Omental fat pad (tissue), 4 donors: ENCODE data around the gene DESI1. TPM values are rescaled to one million over a fixed set of nuclear protein-coding genes. Genes with fewer than 3 reads are reported as not detected.

ENCODE experiments used
- ATAC-seq: fragments of 150-250 bp; one replicate; pipeline ENCODE4 v1.9.1; 2016; ENCODE audit warnings: mild to moderate bottlenecking, moderate library complexity; ENCODE audit not compliant: low FRiP score
- DNase-seq: peaks from one replicate; pipeline ENCODE4 v3.0.0-alpha.2; 2019; ENCODE audit warnings: low spot score
- total RNA-seq, 4 donors: library from RNA; depleted of rRNA; stranded (reverse); fragments of >200 nt; gene quantifications; one replicate each; pipeline ENCODE4 v1.1.0, GENCODE V29; 2016
- TF ChIP-seq, protein P1 (sequence below), 3 donors: fragments of 450-650 bp; IDR thresholded peaks; one replicate each; pipeline ENCODE4 v1.5.1; 2016 to 2017; ENCODE audit warnings: antibody characterized with exemption in 3 of 3, mild to moderate bottlenecking in 3 of 3, moderate library complexity in 2 of 3

DESI1 gene
- total RNA-seq, 4 donors from 2014 or later, result 16.0 to 22.1 (median 19.5) TPM

DNA sequence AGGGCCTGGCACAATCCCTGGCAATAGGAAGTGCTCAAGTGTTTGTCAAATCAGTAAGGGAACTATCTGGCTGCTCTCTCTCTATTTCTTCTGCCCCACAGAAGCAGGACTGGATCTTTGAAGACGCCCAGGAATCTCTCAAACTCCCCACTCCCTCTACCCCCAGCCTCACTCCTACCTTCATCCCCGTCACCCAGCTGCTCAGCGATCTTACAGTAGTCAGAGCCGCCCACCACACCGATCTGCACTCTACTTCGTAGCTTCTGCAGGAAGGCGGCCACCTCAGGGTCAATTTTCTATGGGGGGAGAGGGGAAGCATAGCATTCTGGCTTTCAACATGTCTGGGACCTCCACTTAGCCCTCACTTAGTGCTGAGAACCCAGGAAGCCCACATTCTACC, 34.9 kb downstream of the DESI1 start:
- no peak for ATAC-seq
- no peak for DNase-seq
- TF ChIP-seq, protein P1, sequence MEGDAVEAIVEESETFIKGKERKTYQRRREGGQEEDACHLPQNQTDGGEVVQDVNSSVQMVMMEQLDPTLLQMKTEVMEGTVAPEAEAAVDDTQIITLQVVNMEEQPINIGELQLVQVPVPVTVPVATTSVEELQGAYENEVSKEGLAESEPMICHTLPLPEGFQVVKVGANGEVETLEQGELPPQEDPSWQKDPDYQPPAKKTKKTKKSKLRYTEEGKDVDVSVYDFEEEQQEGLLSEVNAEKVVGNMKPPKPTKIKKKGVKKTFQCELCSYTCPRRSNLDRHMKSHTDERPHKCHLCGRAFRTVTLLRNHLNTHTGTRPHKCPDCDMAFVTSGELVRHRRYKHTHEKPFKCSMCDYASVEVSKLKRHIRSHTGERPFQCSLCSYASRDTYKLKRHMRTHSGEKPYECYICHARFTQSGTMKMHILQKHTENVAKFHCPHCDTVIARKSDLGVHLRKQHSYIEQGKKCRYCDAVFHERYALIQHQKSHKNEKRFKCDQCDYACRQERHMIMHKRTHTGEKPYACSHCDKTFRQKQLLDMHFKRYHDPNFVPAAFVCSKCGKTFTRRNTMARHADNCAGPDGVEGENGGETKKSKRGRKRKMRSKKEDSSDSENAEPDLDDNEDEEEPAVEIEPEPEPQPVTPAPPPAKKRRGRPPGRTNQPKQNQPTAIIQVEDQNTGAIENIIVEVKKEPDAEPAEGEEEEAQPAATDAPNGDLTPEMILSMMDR (IDR thresholded peaks at IDR 0.05), result no peak

DNA sequence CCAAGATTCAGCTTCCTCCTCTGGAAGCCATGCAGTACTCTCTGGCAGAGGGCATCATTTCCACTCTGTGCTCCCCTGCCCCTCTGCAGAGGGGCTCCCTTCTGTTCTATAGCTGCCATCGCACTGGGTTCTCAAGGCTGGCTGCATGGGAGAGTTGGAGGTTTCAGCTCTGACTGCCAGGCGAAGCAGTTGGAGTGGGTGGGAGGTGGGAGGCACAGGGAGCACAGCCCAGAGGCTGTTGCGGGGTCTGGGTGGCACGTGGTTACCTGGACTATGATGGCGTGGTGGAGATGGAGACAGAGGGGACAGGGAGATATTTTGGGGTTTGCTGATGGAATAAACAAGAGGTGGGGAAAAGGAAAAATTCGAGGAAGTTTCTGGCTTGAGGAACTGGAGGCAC, 36.0 kb downstream of the DESI1 start:
- TF ChIP-seq, protein P1 (IDR thresholded peaks at IDR 0.05), result no peak
- DNase-seq (no peak), ATAC-seq (no peak)

DNA sequence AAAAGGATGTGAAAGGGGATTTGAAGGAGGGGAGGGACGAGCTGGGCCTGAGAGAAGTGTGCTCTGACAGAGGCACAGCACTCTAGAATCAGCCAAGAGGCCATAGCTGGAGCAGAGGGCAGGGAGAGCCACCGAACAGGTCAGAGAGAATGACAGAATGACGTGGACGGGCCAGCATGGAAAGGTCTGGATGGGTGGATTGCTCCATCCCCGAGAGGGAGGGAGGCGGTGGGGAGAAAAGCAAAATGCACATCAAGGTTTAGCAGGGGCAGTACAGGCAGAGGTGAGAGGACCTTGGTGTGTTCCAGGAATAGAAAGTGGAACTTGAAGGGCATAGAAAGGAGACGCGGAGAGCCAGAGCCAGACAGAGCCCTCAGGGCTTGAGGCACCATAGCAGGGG, 38.1 kb downstream of the DESI1 start:
- no peak for ATAC-seq
- DNase-seq, result no peak
- TF ChIP-seq, protein P1 (IDR thresholded peaks at IDR 0.05), result no peak

DNA sequence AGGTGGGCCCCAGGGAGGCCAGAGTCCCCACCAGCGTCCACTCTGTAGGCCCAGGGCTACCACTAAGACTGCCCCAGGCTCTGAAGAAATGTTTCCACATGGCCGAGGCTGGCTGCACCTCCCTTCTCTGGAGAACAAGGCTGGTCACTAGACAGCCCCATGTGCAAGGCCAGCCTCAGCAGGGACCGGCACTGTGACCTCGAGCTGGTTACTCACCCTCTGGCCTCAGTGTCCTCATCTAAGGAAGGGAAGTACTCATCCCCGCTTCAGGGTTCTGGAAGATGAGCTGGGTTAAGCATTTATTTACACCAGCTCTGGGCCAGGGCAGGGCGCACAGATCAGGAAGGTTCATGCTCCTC, 40.9 kb downstream of the DESI1 start:
- ATAC-seq (no peak), DNase-seq (no peak)
- TF ChIP-seq, protein P1 (IDR thresholded peaks at IDR 0.05), result no peak

DNA sequence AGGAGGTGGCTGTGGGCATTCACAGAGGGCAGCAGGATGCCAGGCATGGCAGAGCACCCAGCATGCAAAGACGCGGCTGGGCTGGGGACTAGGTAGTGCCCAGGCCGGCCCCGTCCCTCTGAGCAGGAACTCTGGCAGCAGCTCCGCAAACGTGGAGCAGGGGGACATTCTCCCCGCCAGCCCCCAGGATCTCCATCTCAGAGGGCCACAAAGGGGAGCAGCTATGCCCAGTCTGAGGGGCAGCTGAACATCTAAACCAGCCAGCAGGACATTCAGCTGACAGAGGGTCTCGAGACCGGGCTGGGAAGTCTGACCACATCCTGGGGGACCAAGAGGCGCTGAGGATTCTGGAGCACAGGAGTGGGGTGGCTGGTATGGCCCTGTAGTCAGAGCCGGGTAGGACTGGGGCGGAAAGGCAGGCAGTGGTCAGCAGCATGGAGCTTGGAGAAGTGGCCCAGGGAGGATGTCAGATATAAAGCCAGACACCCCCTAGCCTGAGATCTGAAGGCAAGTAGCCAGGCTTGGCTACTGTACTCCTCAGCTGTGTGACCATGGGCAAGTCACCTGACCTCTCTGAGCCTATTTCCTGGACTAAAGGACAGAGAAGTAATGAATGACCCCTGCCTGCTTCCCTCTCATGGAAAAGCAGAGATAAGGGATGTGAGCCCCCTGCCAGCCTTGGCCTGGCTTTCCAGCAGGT, 41.4 kb downstream of the DESI1 start:
- DNase-seq (no peak), ATAC-seq (no peak)
- TF ChIP-seq, protein P1 (IDR thresholded peaks at IDR 0.05), result no peak

DNA sequence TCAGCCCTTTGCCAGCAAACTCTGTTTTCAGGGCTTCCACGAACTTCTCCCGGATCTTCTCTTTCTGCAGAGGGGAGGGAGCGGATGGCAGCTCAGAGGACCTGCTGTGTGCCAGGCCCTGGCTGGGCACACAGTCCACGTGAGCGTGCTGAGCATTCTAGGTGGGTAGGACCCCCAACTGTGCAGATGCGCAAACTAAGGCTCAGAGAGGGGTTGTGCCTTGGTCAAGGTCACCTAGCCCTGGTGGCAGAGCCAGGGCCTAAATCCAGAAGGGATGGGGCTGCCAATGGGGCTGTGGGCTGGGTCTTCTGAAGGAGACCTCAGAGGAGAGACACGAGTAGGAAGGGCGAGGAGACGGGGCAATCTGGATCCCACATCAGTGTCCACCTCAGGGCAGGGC, 42.0 kb downstream of the DESI1 start:
- no peak for ATAC-seq
- DNase-seq, result no peak

DNA sequence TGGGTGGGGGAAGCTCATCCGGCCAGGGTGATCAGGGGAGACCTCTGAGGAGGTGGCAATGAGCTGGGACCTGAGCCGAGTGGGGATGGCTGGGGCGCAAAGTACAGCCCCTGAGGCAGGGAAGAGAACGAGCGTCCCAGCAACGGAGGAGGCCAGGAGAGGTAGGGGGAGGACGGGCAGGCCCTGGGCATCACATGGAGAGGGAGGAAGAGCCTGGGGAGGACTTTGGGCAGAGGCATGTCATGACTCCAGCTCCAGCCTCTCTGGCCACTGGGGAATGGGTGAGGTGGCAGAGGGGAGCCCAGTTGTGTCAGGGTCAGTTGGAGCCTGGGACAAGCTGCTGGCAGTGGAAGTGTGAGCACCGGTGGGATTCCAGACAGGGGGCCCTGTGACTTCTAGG, 42.7 kb downstream of the DESI1 start:
- TF ChIP-seq, protein P1 (IDR thresholded peaks at IDR 0.05), result no peak
- ATAC-seq (no peak), DNase-seq (no peak)

More for the DNA sequence above, 42.0 kb downstream of the DESI1 start:
- TF ChIP-seq, protein P1 (IDR thresholded peaks at IDR 0.05), result no peak
